ENCODE data around the gene TXNDC12. TPM values are rescaled to one million over a fixed set of nuclear protein-coding genes. Genes with fewer than 3 reads are reported as not detected.

TXNDC12 gene
- total and polyA plus RNA-seq, 9 of the 15 experiments (the other 6 are each of a cell fraction or from before 2014, with no cell fraction given) = 17.0 to 60.8 (median 37.8) TPM

- TF ChIP-seq, protein P1, sequence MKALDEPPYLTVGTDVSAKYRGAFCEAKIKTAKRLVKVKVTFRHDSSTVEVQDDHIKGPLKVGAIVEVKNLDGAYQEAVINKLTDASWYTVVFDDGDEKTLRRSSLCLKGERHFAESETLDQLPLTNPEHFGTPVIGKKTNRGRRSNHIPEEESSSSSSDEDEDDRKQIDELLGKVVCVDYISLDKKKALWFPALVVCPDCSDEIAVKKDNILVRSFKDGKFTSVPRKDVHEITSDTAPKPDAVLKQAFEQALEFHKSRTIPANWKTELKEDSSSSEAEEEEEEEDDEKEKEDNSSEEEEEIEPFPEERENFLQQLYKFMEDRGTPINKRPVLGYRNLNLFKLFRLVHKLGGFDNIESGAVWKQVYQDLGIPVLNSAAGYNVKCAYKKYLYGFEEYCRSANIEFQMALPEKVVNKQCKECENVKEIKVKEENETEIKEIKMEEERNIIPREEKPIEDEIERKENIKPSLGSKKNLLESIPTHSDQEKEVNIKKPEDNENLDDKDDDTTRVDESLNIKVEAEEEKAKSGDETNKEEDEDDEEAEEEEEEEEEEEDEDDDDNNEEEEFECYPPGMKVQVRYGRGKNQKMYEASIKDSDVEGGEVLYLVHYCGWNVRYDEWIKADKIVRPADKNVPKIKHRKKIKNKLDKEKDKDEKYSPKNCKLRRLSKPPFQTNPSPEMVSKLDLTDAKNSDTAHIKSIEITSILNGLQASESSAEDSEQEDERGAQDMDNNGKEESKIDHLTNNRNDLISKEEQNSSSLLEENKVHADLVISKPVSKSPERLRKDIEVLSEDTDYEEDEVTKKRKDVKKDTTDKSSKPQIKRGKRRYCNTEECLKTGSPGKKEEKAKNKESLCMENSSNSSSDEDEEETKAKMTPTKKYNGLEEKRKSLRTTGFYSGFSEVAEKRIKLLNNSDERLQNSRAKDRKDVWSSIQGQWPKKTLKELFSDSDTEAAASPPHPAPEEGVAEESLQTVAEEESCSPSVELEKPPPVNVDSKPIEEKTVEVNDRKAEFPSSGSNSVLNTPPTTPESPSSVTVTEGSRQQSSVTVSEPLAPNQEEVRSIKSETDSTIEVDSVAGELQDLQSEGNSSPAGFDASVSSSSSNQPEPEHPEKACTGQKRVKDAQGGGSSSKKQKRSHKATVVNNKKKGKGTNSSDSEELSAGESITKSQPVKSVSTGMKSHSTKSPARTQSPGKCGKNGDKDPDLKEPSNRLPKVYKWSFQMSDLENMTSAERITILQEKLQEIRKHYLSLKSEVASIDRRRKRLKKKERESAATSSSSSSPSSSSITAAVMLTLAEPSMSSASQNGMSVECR (CRISPR knock-in tag; IDR thresholded peaks at IDR 0.05) = no peak
- no peak for TF ChIP-seq HDAC2 (IDR thresholded peaks at IDR 0.05)
- no peak for TF ChIP-seq PRMT5 (CRISPR knock-in tag; IDR thresholded peaks at IDR 0.05)
- no peak for TF ChIP-seq HEY1 (CRISPR knock-in tag; IDR thresholded peaks at IDR 0.05; ENCODE audit: borderline replicate concordance)
- no peak for TF ChIP-seq ZSCAN32 (CRISPR knock-in tag; IDR thresholded peaks at IDR 0.05)
- TF ChIP-seq ZNF184 (CRISPR knock-in tag; IDR thresholded peaks at IDR 0.05) = no peak
- no peak for TF ChIP-seq POLR2AphosphoS5 (IDR thresholded peaks at IDR 0.05; ENCODE audit: control insufficient read depth, insufficient read depth, low read depth, low read length)
- TF ChIP-seq HLTF (IDR thresholded peaks at IDR 0.05) = no peak
- TF ChIP-seq, protein P2, sequence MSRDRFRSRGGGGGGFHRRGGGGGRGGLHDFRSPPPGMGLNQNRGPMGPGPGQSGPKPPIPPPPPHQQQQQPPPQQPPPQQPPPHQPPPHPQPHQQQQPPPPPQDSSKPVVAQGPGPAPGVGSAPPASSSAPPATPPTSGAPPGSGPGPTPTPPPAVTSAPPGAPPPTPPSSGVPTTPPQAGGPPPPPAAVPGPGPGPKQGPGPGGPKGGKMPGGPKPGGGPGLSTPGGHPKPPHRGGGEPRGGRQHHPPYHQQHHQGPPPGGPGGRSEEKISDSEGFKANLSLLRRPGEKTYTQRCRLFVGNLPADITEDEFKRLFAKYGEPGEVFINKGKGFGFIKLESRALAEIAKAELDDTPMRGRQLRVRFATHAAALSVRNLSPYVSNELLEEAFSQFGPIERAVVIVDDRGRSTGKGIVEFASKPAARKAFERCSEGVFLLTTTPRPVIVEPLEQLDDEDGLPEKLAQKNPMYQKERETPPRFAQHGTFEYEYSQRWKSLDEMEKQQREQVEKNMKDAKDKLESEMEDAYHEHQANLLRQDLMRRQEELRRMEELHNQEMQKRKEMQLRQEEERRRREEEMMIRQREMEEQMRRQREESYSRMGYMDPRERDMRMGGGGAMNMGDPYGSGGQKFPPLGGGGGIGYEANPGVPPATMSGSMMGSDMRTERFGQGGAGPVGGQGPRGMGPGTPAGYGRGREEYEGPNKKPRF (IDR thresholded peaks at IDR 0.05; ENCODE audit: low read depth, low read length) = no peak
- TF ChIP-seq PYGO2 (tag; IDR thresholded peaks at IDR 0.05) = no peak
Observed at GRCh38 chr1:52026278-52026677, 28.7 kb downstream of the TXNDC12 start (continued).
